ENCODE measurements around the gene ANO7.
A peak's percentile ranks its signal among the peaks of the same experiment; 100 is the strongest.

Gene ANO7, protein sequence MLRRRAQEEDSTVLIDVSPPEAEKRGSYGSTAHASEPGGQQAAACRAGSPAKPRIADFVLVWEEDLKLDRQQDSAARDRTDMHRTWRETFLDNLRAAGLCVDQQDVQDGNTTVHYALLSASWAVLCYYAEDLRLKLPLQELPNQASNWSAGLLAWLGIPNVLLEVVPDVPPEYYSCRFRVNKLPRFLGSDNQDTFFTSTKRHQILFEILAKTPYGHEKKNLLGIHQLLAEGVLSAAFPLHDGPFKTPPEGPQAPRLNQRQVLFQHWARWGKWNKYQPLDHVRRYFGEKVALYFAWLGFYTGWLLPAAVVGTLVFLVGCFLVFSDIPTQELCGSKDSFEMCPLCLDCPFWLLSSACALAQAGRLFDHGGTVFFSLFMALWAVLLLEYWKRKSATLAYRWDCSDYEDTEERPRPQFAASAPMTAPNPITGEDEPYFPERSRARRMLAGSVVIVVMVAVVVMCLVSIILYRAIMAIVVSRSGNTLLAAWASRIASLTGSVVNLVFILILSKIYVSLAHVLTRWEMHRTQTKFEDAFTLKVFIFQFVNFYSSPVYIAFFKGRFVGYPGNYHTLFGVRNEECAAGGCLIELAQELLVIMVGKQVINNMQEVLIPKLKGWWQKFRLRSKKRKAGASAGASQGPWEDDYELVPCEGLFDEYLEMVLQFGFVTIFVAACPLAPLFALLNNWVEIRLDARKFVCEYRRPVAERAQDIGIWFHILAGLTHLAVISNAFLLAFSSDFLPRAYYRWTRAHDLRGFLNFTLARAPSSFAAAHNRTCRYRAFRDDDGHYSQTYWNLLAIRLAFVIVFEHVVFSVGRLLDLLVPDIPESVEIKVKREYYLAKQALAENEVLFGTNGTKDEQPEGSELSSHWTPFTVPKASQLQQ

DNA sequence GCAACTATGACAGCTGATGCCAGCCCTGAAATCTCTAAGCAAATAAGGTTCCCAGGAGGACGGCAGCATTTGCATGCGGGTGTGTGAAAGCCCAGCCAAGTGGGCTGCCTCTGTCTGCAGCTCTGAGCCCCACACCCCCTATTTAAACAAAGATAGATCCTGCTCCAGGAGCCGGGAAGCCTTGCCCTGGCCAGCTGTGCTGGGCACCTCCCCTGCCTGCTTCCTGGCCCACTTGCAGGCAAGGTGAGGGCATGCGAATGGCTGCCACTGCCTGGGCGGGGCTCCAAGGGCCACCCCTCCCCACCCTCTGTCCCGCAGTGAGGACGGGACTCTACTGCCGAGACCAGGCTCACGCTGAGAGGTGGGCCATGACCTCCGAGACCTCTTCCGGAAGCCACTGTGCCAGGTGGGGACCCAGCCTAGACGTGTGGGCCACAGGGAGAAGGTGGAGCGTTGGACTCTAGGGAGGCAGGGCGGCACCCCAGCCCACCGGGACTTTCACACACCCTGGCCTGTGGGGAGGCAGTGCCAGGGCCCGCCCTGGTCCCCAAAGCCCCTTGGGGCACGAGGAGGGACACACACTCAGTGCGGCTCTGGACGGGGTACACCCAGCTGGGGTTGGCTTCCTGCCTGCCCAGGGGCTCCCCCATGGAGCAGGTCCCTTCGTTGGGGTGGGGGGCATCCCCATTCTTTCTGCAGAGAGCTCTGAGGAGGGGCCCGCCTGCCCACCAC, at the start of gene ANO7:
Gene ANO7, plus strand, starts transcription at position 317 of the 732 bp plus-strand sequence. CDS start 1,387 bp downstream, outside the sequence.
- FAIRE-seq: no peak

DNA sequence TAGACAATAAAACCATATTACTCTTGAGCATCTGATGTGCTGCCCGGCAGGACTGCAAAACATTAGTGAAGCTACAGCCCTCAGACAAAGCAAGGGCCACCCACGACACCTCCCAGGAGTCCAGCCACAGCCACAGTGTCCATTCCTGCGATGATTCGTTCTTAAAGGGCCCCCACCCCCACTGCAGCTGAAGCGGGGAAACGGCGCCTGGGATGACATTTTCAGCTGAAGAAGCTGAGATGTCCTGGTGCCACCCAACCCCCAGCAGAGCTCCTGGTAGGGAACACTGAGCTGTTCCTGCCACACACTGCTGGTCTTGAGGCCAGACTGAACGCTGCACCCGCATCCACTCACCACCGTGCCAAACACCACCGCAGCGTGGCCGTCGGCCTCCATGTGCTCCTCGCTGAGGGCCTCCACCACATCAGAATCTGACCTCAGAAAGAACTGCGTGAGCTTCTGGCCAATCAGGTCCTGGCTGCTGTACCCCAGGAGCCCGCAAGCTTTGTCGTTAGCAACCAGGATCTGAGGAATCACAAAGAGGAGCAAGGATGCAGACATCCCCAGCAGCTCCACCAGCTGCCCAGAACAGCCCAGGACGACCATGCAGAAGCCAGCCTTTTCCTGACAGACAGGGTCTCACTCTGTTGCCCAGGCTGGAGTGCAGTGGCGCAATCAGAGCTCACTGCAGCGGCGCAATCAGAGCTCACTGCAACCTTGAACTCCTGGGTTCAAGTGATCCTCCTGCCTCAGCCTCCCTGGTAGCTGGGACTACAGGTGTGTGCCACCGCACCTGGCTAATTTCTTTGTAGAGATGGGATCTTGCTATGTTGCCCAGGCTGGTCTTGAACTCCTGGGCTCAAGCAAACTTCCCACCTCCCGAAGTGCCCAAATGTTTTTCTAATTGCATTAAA, 48.7 kb upstream of the ANO7 start:
- no peak for FAIRE-seq

DNA sequence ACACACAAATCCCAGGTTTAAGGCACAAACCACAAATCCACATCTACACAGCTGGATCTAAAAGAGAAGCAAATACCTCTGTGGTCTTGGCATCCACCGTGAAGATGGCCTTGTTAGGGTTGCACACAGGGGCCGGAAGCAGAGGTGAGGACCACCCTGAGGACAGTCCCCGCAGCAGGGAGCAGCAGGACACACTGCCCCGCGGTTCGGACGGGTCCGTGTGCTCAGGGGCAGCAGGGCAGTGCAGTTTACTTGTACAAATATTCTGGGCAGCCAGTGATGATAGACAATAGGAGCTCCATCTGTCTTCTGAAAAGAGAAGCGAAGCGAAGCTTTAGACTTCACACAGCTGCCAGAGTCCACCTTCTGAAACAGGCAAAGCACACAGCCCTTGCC, 48.0 kb upstream of the ANO7 start:
- FAIRE-seq: no peak

DNA sequence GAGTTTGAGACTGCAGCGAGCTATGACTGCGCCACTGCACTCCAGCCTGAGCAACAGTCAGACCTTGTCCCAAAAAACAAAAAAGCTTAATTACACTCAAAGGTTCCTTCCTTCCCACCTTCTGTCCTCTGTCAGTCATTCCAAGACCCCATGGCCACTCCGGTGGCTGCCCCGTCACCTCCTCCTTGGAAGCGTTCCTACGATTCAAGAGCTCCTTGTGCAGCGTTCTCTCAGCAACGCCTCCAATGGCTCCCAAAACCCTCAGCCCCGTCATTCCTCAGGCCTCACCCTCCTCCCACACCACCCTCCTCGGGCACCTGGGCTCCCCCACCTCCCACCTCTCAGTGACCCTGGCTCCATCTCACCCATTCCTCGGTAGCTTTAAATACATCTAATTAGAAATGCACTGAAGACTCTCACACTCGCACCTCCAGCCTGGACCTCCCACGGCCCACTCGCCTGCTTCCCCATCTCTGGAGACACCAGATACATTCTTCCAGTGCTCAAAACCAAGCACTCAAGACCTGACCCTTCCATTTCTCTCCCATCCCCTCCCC, 47.2 kb upstream of the ANO7 start:
- FAIRE-seq: no peak

DNA sequence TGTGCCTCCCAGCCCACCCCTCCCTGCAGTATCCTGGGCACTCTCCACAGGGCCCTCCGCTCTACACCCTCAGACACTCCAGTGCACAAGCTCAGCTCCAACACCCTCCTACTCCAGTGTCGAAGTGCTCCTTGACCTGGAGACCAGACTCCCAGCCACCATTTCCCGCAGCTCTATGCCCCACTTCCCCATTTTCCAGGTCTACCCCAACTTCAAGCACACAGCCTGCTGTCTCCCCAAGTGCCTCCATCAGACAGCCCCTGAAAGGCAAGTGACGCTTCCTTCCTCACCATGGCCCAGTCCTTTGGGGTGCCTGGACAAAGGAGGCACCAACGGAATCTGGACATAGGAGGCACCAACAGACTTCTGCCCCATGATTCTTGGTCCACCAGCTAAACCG, 46.4 kb upstream of the ANO7 start:
- no peak for FAIRE-seq

DNA sequence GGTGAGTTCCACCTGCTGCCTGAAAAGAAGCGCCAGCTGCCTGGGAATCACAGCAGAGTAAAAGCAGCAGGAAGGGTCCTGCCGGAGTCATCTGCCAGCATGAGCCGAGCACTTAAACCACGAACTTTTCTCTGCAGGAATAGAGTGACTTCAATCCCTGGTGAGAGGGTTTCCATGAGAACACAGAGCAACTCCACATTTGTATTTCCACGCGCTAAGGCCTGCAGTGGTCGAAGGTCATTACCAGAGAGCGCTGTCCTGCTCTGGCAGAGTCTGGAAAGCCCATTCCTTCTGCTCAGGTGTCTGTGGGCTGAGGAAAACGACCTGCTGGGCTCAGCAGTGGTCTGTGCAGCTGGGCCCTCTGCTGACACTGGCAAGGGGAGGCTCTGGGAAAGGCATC, 45.9 kb upstream of the ANO7 start:
- no peak for FAIRE-seq

DNA sequence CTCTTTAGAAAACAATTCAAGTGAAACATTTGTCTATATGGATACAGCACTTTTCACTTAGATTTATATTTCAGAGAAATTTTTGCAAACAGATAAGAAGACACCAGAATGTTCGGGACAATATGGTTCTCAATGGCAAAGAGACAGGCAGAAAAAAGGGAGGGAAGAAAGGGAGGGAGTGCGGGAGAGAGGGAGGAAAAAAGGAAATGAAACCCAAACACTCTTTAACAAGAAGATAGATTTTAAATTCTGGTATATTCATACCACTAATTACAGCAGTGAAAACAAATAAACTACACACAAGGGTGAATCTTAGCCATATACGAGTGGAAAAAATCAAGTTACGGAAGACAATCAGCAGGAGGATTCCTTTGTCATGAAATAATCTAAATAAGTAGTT, 42.2 kb upstream of the ANO7 start:
- FAIRE-seq: no peak

DNA sequence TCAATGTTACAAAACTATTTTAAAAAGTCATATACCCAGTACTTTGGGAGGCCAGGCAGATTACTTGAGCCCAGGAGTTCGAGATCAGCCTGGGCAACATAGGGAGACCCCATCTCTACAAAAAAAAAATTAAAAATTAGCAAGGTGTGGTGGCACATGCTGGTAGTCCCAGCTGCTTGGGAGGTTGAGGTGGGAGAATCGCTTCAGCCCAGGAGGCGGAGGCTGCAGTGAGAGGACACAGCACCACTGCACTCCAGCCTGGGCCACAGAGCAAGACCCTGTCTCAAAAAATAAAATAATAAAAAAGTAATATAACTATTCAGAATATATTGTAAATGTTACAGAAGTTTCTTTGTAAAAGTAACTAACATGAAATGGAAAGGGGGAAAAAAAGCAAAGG, 41.1 kb upstream of the ANO7 start:
- no peak for FAIRE-seq

DNA sequence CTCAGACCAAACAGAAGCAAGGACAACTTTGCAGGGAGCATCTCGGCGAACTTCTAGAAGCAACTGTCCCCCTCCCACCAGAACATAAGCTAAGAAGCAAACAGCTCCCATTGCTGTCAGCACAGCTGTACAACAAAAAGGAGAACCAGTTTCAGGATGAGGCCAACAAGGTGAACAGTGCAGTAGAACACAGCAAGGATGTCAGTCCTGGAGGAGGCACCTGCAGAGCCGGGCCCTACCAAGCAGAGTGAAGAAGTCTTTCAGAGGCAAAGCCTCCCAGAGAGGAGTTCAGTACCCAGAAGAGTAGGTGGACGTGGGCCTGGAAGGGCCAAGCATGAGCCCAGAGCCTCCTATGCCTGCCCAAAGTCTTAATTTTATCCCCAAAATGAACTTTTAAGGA, 40.2 kb upstream of the ANO7 start:
- no peak for FAIRE-seq

DNA sequence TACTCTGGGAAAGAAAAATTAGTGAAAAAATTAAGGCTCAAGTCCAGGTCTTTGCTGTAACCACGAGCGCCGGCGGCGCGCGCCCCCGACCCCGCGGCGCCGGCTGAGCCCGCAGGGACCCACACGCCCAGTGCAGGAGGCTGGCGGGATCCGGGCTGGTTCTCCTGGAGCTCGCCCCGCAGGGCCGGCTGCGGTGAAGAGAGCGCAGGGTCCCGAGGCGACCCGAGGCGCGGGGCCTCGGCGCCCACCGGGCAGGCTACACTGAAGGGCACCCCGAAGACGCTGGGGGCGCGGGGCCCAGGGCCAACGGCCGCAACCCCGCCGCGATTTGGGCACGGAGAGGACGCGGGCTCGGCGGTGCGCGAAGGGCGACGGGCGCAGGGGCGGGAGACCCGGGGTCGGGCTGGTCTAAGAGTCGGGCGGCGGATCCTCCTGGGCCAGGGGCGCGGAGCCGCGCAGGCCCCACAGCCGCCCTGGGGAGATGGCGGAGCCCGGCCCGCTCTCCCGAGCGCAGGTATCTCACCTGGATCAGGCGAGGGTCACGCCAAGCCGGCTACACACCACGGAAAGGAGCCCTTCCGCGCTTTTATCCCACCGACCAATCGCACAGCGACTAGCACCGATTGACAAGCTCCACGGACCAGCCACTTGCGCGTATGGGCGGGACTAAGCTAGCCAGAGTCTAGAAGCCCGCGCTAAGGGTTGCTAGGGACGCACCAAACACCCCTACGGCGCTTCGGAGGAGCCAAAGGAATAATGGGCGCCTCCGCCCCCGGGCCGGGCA, 39.4 kb upstream of the ANO7 start, which contains the start of gene PASK:
Gene PASK, minus strand, starts transcription at position 582 of the 784 bp plus-strand sequence. CDS start 6,440 bp downstream, outside the sequence.
- FAIRE-seq: peak; percentile 73

DNA sequence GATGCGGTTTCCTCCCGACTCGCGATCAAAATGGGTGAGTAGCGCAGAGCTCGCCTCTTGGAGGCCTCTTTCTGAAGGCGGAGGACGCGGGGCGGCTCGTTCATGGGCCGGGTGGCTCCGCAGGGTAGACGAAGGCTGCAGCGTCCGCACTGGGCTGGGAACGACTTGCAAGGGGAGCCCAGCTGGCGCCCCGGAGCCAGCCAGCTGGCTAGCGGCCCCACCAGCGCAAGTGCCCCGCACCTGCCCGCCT, 38.9 kb upstream of the ANO7 start:
- no peak for FAIRE-seq

DNA sequence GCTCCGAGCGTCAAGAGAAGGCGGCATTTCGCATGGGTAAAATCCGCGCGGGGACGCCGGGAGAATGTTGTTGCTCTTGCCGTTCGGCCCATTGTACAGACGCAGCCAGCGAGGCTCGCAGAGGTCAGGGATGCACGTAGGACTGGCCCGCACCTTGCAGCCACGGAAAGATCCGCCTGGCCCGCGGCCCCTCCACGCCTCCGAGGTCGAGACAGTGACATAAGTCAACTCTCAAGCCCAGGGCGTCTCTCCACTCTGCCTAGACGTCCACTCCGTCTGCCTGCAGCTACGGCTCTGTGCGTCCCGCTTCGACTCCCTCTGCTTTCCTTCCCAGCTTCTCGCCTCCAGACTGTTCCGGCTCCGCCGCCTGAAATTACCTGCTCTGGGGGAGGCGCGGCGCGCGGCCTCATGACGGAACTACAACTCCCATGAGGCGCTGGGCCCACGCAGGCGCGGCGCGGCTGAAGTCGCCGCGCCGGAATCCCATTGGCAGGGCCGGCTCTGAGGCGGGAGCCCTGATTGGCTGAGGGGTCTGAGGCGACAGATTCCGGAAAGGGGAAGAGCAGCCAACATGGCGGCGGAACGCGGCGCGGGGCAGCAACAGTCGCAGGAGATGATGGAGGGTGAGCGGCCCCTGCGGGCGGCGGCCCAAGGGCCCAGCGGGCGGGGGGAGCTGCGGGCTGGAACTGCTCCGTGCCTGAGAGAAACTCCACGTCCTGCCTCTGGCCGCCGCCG, 38.4 kb upstream of the ANO7 start, which contains the start of gene PPP1R7:
Gene PPP1R7, plus strand, starts transcription at position 543 of the 735 bp plus-strand sequence. Its CDS starts 29 bp downstream, at position 572.
- FAIRE-seq: peak; percentile 68

DNA sequence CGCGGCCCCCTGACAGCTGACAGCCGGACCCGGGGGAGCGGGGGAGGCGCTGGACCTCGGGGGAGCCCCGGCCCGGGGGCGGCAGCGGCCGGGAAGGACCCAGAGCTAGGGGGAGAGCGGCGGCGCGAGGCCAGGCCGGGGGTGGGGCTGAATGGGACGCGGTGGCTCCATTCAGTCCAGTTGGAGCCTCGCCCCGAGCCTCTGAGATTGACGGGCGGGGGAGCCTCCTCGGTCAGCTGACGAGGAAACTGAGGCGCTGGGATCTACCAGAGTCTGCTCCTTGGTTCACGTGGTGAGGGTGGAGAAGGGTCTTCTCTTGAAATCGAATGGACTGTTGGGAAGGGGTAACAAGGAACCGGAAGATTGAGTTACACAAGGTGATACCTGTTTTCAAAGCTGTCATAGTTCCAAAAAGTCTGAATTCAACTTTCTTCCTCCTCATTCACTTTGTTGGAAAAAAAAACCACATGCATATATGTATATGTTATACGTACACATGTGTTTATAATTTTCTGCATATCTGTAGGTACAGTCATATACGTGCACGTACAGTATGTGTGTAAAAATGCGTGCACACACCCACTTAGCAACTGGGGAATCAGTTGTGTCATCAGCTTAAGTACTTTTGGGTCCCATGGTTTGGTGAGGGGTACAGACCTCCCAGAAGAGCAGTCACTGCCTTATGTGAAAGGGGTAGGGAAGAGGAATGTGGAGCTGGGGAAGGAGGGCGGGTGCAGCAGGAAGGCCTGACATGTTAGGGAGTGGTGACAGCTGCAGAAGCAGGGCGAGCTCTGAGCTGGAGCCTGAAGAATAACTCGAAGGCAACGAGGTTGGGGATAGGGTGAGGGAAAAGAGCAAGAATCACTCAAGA, 37.6 kb upstream of the ANO7 start:
- no peak for FAIRE-seq

DNA sequence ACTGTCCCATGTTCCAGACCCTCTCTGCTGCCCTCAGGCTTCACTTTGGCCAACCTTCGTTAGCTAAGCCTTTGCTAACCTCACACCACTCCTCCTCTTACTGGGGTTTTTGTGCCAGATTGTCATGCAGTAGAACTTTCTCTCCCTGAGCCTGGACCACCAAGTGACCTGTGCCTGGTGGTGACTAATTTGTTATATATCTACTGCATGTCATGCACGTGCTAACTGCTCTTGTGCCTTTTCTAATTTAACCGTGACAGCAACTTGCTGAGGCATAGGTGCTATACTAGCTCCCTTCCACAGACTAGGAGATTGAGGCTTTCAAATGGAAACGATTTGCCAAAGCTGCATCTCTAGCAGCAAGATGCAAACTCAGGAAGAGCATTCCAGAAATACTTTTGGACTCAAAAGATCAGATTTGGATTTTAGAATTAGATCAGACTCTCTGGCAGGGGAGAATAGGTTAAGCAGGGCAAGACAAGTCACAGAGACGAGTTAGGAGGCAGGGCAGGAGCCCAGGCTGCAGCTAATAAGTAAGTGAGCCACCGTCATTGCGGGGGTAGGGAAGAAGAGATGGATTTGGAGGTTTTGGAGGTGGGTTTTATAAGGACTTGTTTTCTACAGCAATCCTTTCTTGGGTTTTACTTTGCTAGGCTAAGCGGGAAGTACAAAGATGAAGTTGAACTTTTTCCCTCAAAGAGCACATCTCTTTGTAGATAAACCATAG, 36.4 kb upstream of the ANO7 start:
- no peak for FAIRE-seq

DNA sequence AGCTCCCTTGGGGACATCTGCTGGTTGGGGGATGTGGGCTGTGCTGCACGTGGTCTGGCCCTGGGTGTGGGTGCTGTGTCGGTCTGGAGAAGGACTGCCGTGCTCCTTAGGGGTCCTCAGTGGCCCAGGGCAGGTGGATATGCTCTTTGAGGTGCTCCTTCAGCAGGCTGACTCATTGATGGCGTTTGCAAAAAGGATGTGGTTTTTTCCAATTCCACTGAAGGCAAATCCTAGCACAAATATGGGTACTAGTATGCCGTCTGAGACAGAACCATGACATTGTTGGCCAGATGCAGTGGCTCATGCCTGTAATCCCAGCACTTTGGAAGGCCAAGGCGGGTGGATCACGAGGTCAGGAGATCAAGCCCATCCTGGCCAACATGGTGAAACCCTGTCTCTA, 34.9 kb upstream of the ANO7 start:
- no peak for FAIRE-seq

DNA sequence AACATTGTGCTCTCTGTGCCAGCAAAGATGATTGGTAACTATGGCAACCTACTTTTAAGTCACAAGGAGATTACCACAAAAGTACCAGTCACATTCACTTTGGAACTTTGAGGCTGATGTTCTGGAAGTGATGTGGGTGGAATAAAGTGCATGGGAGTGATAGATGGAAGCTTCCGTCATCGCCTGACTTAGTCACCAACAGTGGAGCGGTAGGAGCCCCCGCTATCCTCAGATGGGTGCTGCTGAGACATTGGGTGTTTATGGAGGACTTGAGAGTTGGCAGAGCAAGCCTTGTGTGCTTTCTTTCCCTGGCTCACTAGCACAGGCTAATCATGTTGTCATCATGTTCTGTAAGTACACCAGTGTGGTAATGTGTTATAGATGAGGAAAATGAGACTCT, 33.6 kb upstream of the ANO7 start:
- FAIRE-seq: no peak

DNA sequence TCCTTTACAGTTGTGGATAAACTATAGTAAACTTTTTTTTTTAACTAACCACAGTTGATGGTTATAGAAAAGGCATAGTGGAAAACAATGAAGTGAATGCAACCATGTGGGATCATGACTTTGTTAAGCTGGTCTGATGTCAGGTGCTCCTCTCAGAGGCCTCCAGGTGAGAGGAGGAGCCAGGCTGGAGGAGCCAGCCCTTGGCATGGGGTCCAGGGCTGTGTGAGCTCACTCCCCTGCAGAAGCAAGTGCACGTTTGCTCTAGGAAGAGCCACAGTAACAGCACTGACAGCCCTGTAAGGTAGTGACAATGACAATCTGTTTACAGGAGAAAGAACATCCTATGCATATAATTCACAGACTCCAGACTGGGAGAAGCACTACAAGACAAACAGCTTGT, 32.5 kb upstream of the ANO7 start:
- no peak for FAIRE-seq

DNA sequence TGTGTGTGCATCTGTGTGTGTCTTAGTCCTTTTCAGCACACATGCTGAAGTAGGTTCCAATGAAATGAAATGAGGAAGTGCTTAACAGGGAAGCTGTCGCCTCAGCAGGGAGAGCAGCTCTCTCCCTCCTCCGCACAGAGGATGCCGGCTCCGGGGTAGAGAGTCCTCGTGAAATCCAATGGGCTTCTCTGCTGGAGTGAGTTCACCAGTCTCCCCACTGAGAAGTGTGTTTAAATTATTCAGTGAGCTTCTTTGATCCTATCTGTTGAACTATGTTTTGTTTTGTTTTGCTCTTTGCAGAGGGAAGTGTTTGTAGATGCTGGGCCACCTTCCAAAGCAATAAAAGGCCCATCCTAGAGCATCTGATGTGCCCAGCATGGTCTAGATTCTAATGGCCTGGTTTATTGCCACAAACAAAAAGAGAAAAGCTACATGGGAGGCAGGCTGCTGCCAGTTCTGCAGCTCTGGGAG, 31.5 kb upstream of the ANO7 start:
- no peak for FAIRE-seq
